ENCODE results near the gene ISL1.
A peak's percentile ranks its signal among the peaks of the same experiment; 100 is the strongest.

Gene ISL1

GRCh38 chr5:51379331-51379700, 3.9 kb upstream of the ISL1 start:
- no peak for TF ChIP-seq CTCF (IDR thresholded peaks at IDR 0.05; ENCODE audit: borderline replicate concordance, insufficient read depth, low read depth, low read length)
- H3K4me3 ChIP-seq (ENCODE audit: low read depth, low read length), result no peak overlapping the region

GRCh38 chr5:51380603-51381207, 2.5 kb upstream of the ISL1 start:
- TF ChIP-seq CTCF (IDR thresholded peaks at IDR 0.05; ENCODE audit: borderline replicate concordance, insufficient read depth, low read depth, low read length), result peak; percentile 41; the same call in 1 of the 2 replicates
- no peak overlapping the region for H3K4me3 ChIP-seq (ENCODE audit: low read depth, low read length)

- no peak for TF ChIP-seq CTCF (IDR thresholded peaks at IDR 0.05; ENCODE audit: borderline replicate concordance, insufficient read depth, low read depth, low read length)
- H3K4me3 ChIP-seq (ENCODE audit: low read depth, low read length), result no peak overlapping the region
These were observed 1.3 kb upstream of the ISL1 start for GRCh38 chr5:51381761-51382474.

GRCh38 chr5:51382521-51383130, 622 bp upstream of the ISL1 start:
- no peak overlapping the region for H3K4me3 ChIP-seq (ENCODE audit: low read depth, low read length)
- TF ChIP-seq CTCF (IDR thresholded peaks at IDR 0.05; ENCODE audit: borderline replicate concordance, insufficient read depth, low read depth, low read length), result no peak

GRCh38 chr5:51384281-51384840, 1.1 kb downstream of the ISL1 start:
- TF ChIP-seq CTCF (IDR thresholded peaks at IDR 0.05; ENCODE audit: borderline replicate concordance, insufficient read depth, low read depth, low read length), result no peak
- no peak overlapping the region for H3K4me3 ChIP-seq (ENCODE audit: low read depth, low read length)

- no peak overlapping the region for H3K4me3 ChIP-seq (ENCODE audit: low read depth, low read length)
- no peak for TF ChIP-seq CTCF (IDR thresholded peaks at IDR 0.05; ENCODE audit: borderline replicate concordance, insufficient read depth, low read depth, low read length)
These were observed 2.0 kb downstream of the ISL1 start for GRCh38 chr5:51385216-51385615.
